Astrocyte (in vitro differentiated cells and primary cell): ENCODE data around the gene UBE4B. TPM values are rescaled to one million over a fixed set of nuclear protein-coding genes. Genes with fewer than 3 reads are reported as not detected.

ENCODE experiments used
- DNase-seq: peaks from one replicate; pipeline ENCODE4 v3.0.0-alpha.2; 2010; ENCODE audit warnings: low read depth
- FAIRE-seq: peaks from 2 replicates; lab custom pipeline; 2011; peaks lifted over from hg19 to GRCh38; lab: Jason Lieb, UNC
- H2AFZ ChIP-seq: 2 replicates; pipeline ENCODE4 v1.6.0; 2012; ENCODE audit warnings: low read depth, low read length, inconsistent platforms
- H3K27ac ChIP-seq: 2 replicates; pipeline ENCODE4 v1.5.1; 2011; ENCODE audit warnings: low read depth, low read length, inconsistent platforms
- H3K27me3 ChIP-seq: 2 replicates; pipeline ENCODE4 v1.6.0; 2011; ENCODE audit warnings: low read length, inconsistent platforms; ENCODE audit not compliant: insufficient read depth
- H3K36me3 ChIP-seq: 2 replicates; pipeline ENCODE4 v1.5.1; 2011; ENCODE audit warnings: low read length, inconsistent platforms; ENCODE audit not compliant: insufficient read depth
- H3K4me1 ChIP-seq: 2 replicates; pipeline ENCODE4 v1.5.1; 2011; ENCODE audit warnings: low read length, inconsistent platforms; ENCODE audit not compliant: insufficient read depth
- H3K4me2 ChIP-seq: 2 replicates; pipeline ENCODE4 v1.6.0; 2012; ENCODE audit warnings: low read length, inconsistent platforms
- H3K4me3 ChIP-seq: 2 replicates; pipeline ENCODE4 v1.5.1; 2011; ENCODE audit warnings: low read depth, mild to moderate bottlenecking, low read length, inconsistent platforms; ENCODE audit not compliant: insufficient read depth
- H3K79me2 ChIP-seq: 2 replicates; pipeline ENCODE4 v1.6.0; 2012; ENCODE audit warnings: mild to moderate bottlenecking, low read length, inconsistent platforms; ENCODE audit not compliant: insufficient read depth
- H3K9ac ChIP-seq: 2 replicates; pipeline ENCODE4 v1.6.0; 2012; ENCODE audit warnings: mild to moderate bottlenecking, low read length, inconsistent platforms
- H3K9me3 ChIP-seq: 2 replicates; pipeline ENCODE4 v1.5.1; 2012; ENCODE audit warnings: low read depth, mild to moderate bottlenecking, low read length, inconsistent platforms; ENCODE audit not compliant: insufficient read depth
- H4K20me1 ChIP-seq: 2 replicates; pipeline ENCODE4 v1.6.0; 2012; ENCODE audit warnings: low read length, inconsistent platforms; ENCODE audit not compliant: insufficient read depth
- H3K27ac Mint-ChIP-seq: one replicate; pipeline ENCODE4 v1.8.0; 2021; ENCODE audit warnings: mild to moderate bottlenecking, mixed read lengths; ENCODE audit not compliant: unreplicated experiment
- H3K27me3 Mint-ChIP-seq: one replicate; pipeline ENCODE4 v1.8.0; 2021; ENCODE audit warnings: low read depth, mixed read lengths; ENCODE audit not compliant: unreplicated experiment
- H3K36me3 Mint-ChIP-seq: one replicate; pipeline ENCODE4 v1.8.0; 2021; ENCODE audit warnings: low read depth, mixed read lengths; ENCODE audit not compliant: unreplicated experiment
- H3K4me1 Mint-ChIP-seq: one replicate; pipeline ENCODE4 v1.8.0; 2021; ENCODE audit warnings: low read depth, mixed read lengths; ENCODE audit not compliant: unreplicated experiment
- H3K4me3 Mint-ChIP-seq: one replicate; pipeline ENCODE4 v1.8.0; 2021; ENCODE audit warnings: mild to moderate bottlenecking, moderate library complexity, mixed read lengths; ENCODE audit not compliant: unreplicated experiment
- H3K9me3 Mint-ChIP-seq: one replicate; pipeline ENCODE4 v1.8.0; 2021; ENCODE audit warnings: mild to moderate bottlenecking, mixed read lengths; ENCODE audit not compliant: unreplicated experiment
- EZH2 ChIP-seq: IDR thresholded peaks from 2 replicates; pipeline ENCODE4 v1.6.1; 2012; ENCODE audit warnings: mild to moderate bottlenecking, low read length, inconsistent platforms; ENCODE audit not compliant: insufficient read depth
- total RNA-seq: library from RNA; stranded (reverse); gene quantifications from 2 replicates; pipeline ENCODE4 v1.2.1, GENCODE V29; 2021
- TF ChIP-seq, protein P1 (sequence below): IDR thresholded peaks from 2 replicates; pipeline ENCODE4 v1.5.1; 2011; ENCODE audit warnings: low read depth, mild to moderate bottlenecking, inconsistent platforms, low read length, moderate library complexity; ENCODE audit not compliant: insufficient read depth

UBE4B gene
- total RNA-seq, 1 donor from 2014 or later, result 41.5 TPM

DNA sequence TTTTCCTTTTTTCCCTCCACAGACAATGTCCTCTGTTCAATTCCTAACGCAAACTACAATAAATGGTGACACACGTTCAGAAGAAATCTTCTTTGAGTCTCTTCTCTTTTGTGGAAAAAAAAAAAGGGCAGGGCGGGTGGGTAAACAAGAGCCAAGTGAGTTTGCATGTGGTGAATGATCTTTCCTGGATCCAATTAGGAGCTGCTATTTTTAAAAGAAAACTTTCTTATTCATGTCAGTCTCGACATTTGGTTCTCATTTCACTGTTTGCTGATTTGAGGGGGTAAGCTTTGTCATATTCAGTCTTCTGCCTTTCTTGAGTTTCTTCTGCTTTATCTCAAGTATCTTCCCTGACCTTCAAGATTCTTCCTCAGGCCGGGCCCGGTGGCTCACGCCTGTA lies 148.4 kb downstream of the UBE4B start:
- Histone ChIP-seq H3K9ac (no peak overlapping the region), H3K4me2 (no peak overlapping the region), H3K27me3 (no peaks in the 10 kb centered on the region), H3K27ac (no peak overlapping the region), H4K20me1 (no peaks in the 10 kb centered on the region), H2AFZ (no peak overlapping the region), H3K4me3 (no peak overlapping the region), H3K9me3 (no peaks in the 10 kb centered on the region), H3K36me3 (peaks cover 14% of the 10 kb centered on the region), H3K4me1 (peaks cover 7% of the 10 kb centered on the region), H3K79me2 (no peaks in the 10 kb centered on the region)
- Mint-ChIP-seq H3K4me3 (no peak overlapping the region), H3K9me3 (no peaks in the 10 kb centered on the region), H3K27me3 (no peaks in the 10 kb centered on the region), H3K36me3 (peaks cover 21% of the 10 kb centered on the region), H3K4me1 (peaks cover 9% of the 10 kb centered on the region), H3K27ac (no peak overlapping the region)
- no peak for DNase-seq
- TF ChIP-seq, protein P1, sequence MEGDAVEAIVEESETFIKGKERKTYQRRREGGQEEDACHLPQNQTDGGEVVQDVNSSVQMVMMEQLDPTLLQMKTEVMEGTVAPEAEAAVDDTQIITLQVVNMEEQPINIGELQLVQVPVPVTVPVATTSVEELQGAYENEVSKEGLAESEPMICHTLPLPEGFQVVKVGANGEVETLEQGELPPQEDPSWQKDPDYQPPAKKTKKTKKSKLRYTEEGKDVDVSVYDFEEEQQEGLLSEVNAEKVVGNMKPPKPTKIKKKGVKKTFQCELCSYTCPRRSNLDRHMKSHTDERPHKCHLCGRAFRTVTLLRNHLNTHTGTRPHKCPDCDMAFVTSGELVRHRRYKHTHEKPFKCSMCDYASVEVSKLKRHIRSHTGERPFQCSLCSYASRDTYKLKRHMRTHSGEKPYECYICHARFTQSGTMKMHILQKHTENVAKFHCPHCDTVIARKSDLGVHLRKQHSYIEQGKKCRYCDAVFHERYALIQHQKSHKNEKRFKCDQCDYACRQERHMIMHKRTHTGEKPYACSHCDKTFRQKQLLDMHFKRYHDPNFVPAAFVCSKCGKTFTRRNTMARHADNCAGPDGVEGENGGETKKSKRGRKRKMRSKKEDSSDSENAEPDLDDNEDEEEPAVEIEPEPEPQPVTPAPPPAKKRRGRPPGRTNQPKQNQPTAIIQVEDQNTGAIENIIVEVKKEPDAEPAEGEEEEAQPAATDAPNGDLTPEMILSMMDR, result no peak
- TF ChIP-seq EZH2, result no peak
- FAIRE-seq, result no peak

- Histone ChIP-seq H3K9me3 (no peaks in the 10 kb centered on the region), H3K9ac (no peak overlapping the region), H3K27me3 (no peaks in the 10 kb centered on the region), H3K36me3 (peaks cover 3% of the 10 kb centered on the region), H3K79me2 (no peaks in the 10 kb centered on the region), H4K20me1 (no peaks in the 10 kb centered on the region), H3K4me3 (no peak overlapping the region), H2AFZ (no peak overlapping the region), H3K4me2 (no peak overlapping the region), H3K27ac (no peak overlapping the region), H3K4me1 (no peaks in the 10 kb centered on the region)
- no peak for DNase-seq
- no peak for FAIRE-seq
- Mint-ChIP-seq H3K4me1 (no peaks in the 10 kb centered on the region), H3K27ac (no peak overlapping the region), H3K4me3 (no peak overlapping the region), H3K27me3 (no peaks in the 10 kb centered on the region), H3K9me3 (no peaks in the 10 kb centered on the region), H3K36me3 (peaks cover 10% of the 10 kb centered on the region)
- no peak for TF ChIP-seq EZH2
- TF ChIP-seq, protein P1, result no peak
These were observed 153.0 kb downstream of the UBE4B start for GRCh38 chr1:10185759-10186158.

GRCh38 chr1:10186331-10187025 lies 153.7 kb downstream of the UBE4B start:
- Histone ChIP-seq H2AFZ (no peak overlapping the region), H4K20me1 (no peaks in the 10 kb centered on the region), H3K9ac (no peak overlapping the region), H3K4me1 (no peaks in the 10 kb centered on the region), H3K79me2 (no peaks in the 10 kb centered on the region), H3K9me3 (no peaks in the 10 kb centered on the region), H3K27ac (no peak overlapping the region), H3K4me3 (no peak overlapping the region), H3K36me3 (no peaks in the 10 kb centered on the region), H3K27me3 (no peaks in the 10 kb centered on the region), H3K4me2 (no peak overlapping the region)
- TF ChIP-seq EZH2, result no peak
- TF ChIP-seq, protein P1, result no peak
- no peaks in the 10 kb centered on the region for H3K27me3 Mint-ChIP-seq
- H3K4me1 Mint-ChIP-seq, result no peaks in the 10 kb centered on the region
- peaks cover 10% of the 10 kb centered on the region for H3K36me3 Mint-ChIP-seq
- FAIRE-seq, result no peak
- no peak overlapping the region for H3K27ac Mint-ChIP-seq
- no peak for DNase-seq
- H3K9me3 Mint-ChIP-seq, result no peaks in the 10 kb centered on the region
- no peak overlapping the region for H3K4me3 Mint-ChIP-seq
